Trophoblast cell (in vitro differentiated cells and primary cell): ENCODE measurements around the gene FBXO39. TPM values are rescaled to one million over a fixed set of nuclear protein-coding genes. Genes with fewer than 3 reads are reported as not detected.
"Not testable (repeated sequence)": the region's sequence is repeated elsewhere in the genome, so short reads cannot be mapped to it uniquely, and the experiment has no call there.

Source experiments
- DNase-seq, 2 donors: peaks; one replicate each; pipeline ENCODE4 v3.0.0-alpha.2; 2016
- H2AFZ ChIP-seq: 2 replicates; pipeline ENCODE4 v1.6.1; 2013; ENCODE audit warnings: low read length, moderate library complexity, mild to moderate bottlenecking; ENCODE audit not compliant: insufficient read depth, poor library complexity
- H2AK5ac ChIP-seq: 2 replicates; pipeline ENCODE4 v1.6.1; 2013; ENCODE audit warnings: mild to moderate bottlenecking, low read length
- H2BK120ac ChIP-seq: 2 replicates; pipeline ENCODE4 v1.6.1; 2013; ENCODE audit warnings: low read length, mild to moderate bottlenecking, moderate library complexity; ENCODE audit not compliant: insufficient read depth, poor library complexity
- H2BK12ac ChIP-seq: 2 replicates; pipeline ENCODE4 v1.6.1; 2013; ENCODE audit warnings: mild to moderate bottlenecking, low read length, moderate library complexity
- H2BK5ac ChIP-seq: 2 replicates; pipeline ENCODE4 v1.6.1; 2013; ENCODE audit warnings: low read length, low read depth, moderate library complexity, mild to moderate bottlenecking; ENCODE audit not compliant: poor library complexity
- H3K14ac ChIP-seq: 2 replicates; pipeline ENCODE4 v1.6.1; 2013; ENCODE audit warnings: mild to moderate bottlenecking, low read length
- H3K18ac ChIP-seq: 2 replicates; pipeline ENCODE4 v1.6.1; 2013; ENCODE audit warnings: mild to moderate bottlenecking, low read length
- H3K23ac ChIP-seq: 2 replicates; pipeline ENCODE4 v1.6.1; 2013; ENCODE audit warnings: low read length
- H3K27ac ChIP-seq: 2 replicates; pipeline ENCODE4 v1.5.1; 2013; ENCODE audit warnings: low read depth, mild to moderate bottlenecking, inconsistent platforms, low read length, moderate library complexity
- H3K27me3 ChIP-seq: 2 replicates; pipeline ENCODE4 v1.6.1; 2013; ENCODE audit warnings: inconsistent platforms, mild to moderate bottlenecking, low read length, moderate library complexity; ENCODE audit not compliant: insufficient read depth
- H3K36me3 ChIP-seq, 2 experiments: 1 replicate in 1 of 2; 2 replicates in 1 of 2; pipeline ENCODE4 v1.6.1; 2013; ENCODE audit warnings: low read length in 2 of 2, mild to moderate bottlenecking in 2 of 2, moderate library complexity in 1 of 2; ENCODE audit not compliant: insufficient read depth in 2 of 2, control insufficient read depth in 1 of 2
- H3K4ac ChIP-seq: 2 replicates; pipeline ENCODE4 v1.6.1; 2013; ENCODE audit warnings: low read depth, mild to moderate bottlenecking, low read length, moderate library complexity
- H3K4me1 ChIP-seq, 2 experiments: 1 replicate in 1 of 2; 2 replicates in 1 of 2; pipeline ENCODE4 v1.6.1; 2013; ENCODE audit warnings: low read length in 2 of 2, mild to moderate bottlenecking in 2 of 2, moderate library complexity in 1 of 2; ENCODE audit not compliant: insufficient read depth in 2 of 2, control insufficient read depth in 1 of 2
- H3K4me2 ChIP-seq: 2 replicates; pipeline ENCODE4 v1.6.1; 2013; ENCODE audit warnings: inconsistent platforms, mild to moderate bottlenecking, low read length, moderate library complexity
- H3K4me3 ChIP-seq: 2 replicates; pipeline ENCODE4 v1.5.1; 2013; ENCODE audit warnings: mild to moderate bottlenecking, low read depth, low read length, inconsistent platforms
- H3K79me1 ChIP-seq: one replicate; pipeline ENCODE4 v1.6.1; 2013; ENCODE audit warnings: low read length
- H3K79me2 ChIP-seq: 2 replicates; pipeline ENCODE4 v1.6.1; 2013; ENCODE audit warnings: low read length, mild to moderate bottlenecking; ENCODE audit not compliant: control insufficient read depth, insufficient read depth, poor library complexity
- H3K9ac ChIP-seq: 2 replicates; pipeline ENCODE4 v1.6.1; 2013; ENCODE audit warnings: mild to moderate bottlenecking, low read length
- H3K9me3 ChIP-seq: 2 replicates; pipeline ENCODE4 v1.6.1; 2013; ENCODE audit warnings: low read depth, mild to moderate bottlenecking, control low read depth, inconsistent platforms, low read length; ENCODE audit not compliant: insufficient read depth
- H4K12ac ChIP-seq: 2 replicates; pipeline ENCODE4 v1.6.1; 2013; ENCODE audit warnings: low read depth, mild to moderate bottlenecking, low read length, moderate library complexity
- H4K8ac ChIP-seq: 2 replicates; pipeline ENCODE4 v1.6.1; 2013; ENCODE audit warnings: low read depth, mild to moderate bottlenecking, low read length, moderate library complexity
- H4K91ac ChIP-seq: one replicate; pipeline ENCODE4 v1.6.1; 2013; ENCODE audit warnings: low read depth, mild to moderate bottlenecking, low read length, moderate library complexity
- WGBS: extraction: QIAGEN DNeasy Blood & Tissue Kit; methylation state at CpG from one replicate; pipeline ENCODE4 v1.1.7; 2013; ENCODE audit warnings: missing lambda C conversion rate; ENCODE audit not compliant: insufficient read length, insufficient coverage; ENCODE audit errors: extremely low coverage; 5-methylcytosine and 5-hydroxymethylcytosine counted together
- polyA plus RNA-seq: library from polyadenylated mRNA; stranded (reverse); fragments of 200-250 nt; gene quantifications from 2 replicates; pipeline ENCODE4 v1.2.3, GENCODE V29; 2013

FBXO39 gene
- not detected in 2 replicates for polyA plus RNA-seq

GRCh38 chr17:6775871-6776405, at the start of gene FBXO39:
TSS of gene FBXO39 (plus strand) at chr17:6776215. CDS start at chr17:6779869, 3,654 bp downstream.
- no peak within 1 kb of the TSS for H3K4me3 ChIP-seq
- H3K27me3 ChIP-seq, result peaks cover 15% of the 10 kb centered on the region
- H3K4ac ChIP-seq, result no peak within 1 kb of the TSS
- H3K4me2 ChIP-seq, result peak within 1 kb of the TSS; percentile 49
- no peak within 1 kb of the TSS for H3K23ac ChIP-seq
- peaks cover 0 to 5% of the 10 kb centered on the region in 2 experiments for H3K4me1 ChIP-seq
- H4K8ac ChIP-seq, result no peak within 1 kb of the TSS
- H3K18ac ChIP-seq, result no peak within 1 kb of the TSS
- no peak within 1 kb of the TSS for H4K91ac ChIP-seq
- no peaks in the 10 kb centered on the region for H3K36me3 ChIP-seq
- no peak within 1 kb of the TSS for H2AK5ac ChIP-seq
- H3K79me1 ChIP-seq, result no peaks in the 10 kb centered on the region
- WGBS, result no CpG with 5 or more reads among the region's 49 CpGs
- no peaks in the 10 kb centered on the region for H3K79me2 ChIP-seq
- peaks cover 10% of the 10 kb centered on the region for H3K9me3 ChIP-seq
- no peak within 1 kb of the TSS for H3K9ac ChIP-seq
- H2AFZ ChIP-seq, result peak within 1 kb of the TSS; percentile 17
- no peak within 1 kb of the TSS for H3K14ac ChIP-seq
- no peak within 1 kb of the TSS for H2BK5ac ChIP-seq
- no peak for DNase-seq
- H4K12ac ChIP-seq, result no peak within 1 kb of the TSS
- no peak within 1 kb of the TSS for H2BK120ac ChIP-seq
- H2BK12ac ChIP-seq, result no peak within 1 kb of the TSS
- no peak within 1 kb of the TSS for H3K27ac ChIP-seq

DNA sequence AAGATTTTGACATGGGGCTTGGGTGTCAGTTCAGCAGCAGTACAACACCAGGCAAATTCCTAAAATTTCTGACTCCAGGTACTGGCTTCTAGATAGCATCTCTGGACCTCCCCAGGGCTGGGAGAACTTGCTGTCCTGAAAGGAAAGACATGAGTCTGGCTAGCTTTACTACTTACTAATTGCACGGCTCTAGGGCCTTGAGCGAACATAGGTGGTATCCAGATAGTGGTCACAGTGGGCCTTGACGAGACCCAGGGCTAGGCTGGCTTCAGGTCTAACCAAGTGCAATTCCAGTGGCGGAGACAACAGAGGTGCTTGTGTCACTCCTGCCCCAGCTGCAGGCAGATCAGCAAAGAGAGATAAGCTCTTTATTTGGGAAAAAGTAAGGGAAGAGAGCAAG, 46.5 kb upstream of the FBXO39 start:
- no peak overlapping the region for H4K91ac ChIP-seq
- H3K27me3 ChIP-seq, result no peaks in the 10 kb centered on the region
- no peak overlapping the region for H2BK120ac ChIP-seq
- no peak overlapping the region for H3K4me2 ChIP-seq
- no peak overlapping the region for H3K23ac ChIP-seq
- H3K4me1 ChIP-seq, result peaks cover 4 to 10% of the 10 kb centered on the region in 2 experiments
- H3K79me2 ChIP-seq, result no peaks in the 10 kb centered on the region
- no peak overlapping the region for H2BK12ac ChIP-seq
- no peak overlapping the region for H2BK5ac ChIP-seq
- WGBS, result no CpG with 5 or more reads among the region's 4 CpGs
- H3K36me3 ChIP-seq, result no peaks in the 10 kb centered on the region
- H3K4ac ChIP-seq, result no peak overlapping the region
- H3K9ac ChIP-seq, result no peak overlapping the region
- H3K14ac ChIP-seq, result no peak overlapping the region
- no peak overlapping the region for H4K8ac ChIP-seq
- no peak overlapping the region for H3K18ac ChIP-seq
- H3K79me1 ChIP-seq, result no peaks in the 10 kb centered on the region
- peak; percentile 4 to 60 for DNase-seq
- no peak overlapping the region for H2AK5ac ChIP-seq
- H3K9me3 ChIP-seq, result no peaks in the 10 kb centered on the region
- no peak overlapping the region for H3K27ac ChIP-seq
- no peak overlapping the region for H3K4me3 ChIP-seq
- H2AFZ ChIP-seq, result no peak overlapping the region
- H4K12ac ChIP-seq, result no peak overlapping the region

GRCh38 chr17:6746665-6747064, 29.4 kb upstream of the FBXO39 start:
- not testable (repeated sequence) for DNase-seq, H4K91ac ChIP-seq
- no CpG with 5 or more reads among the region's 6 CpGs for WGBS

GRCh38 chr17:6748617-6749016, 27.4 kb upstream of the FBXO39 start:
- no peak for DNase-seq
- no peak overlapping the region for H3K9ac ChIP-seq
- no peaks in the 10 kb centered on the region for H3K27me3 ChIP-seq
- no peak overlapping the region for H4K12ac ChIP-seq
- no peak overlapping the region for H3K27ac ChIP-seq
- no peak overlapping the region for H2BK12ac ChIP-seq
- peaks cover 2% of the 10 kb centered on the region for H3K79me2 ChIP-seq
- no peak overlapping the region for H4K8ac ChIP-seq
- no peak overlapping the region for H3K4ac ChIP-seq
- H3K4me2 ChIP-seq, result no peak overlapping the region
- no peaks in the 10 kb centered on the region for H3K36me3 ChIP-seq
- H3K18ac ChIP-seq, result no peak overlapping the region
- H3K14ac ChIP-seq, result no peak overlapping the region
- no peak overlapping the region for H3K4me3 ChIP-seq
- H2AK5ac ChIP-seq, result no peak overlapping the region
- no peaks in the 10 kb centered on the region for H3K9me3 ChIP-seq
- no peak overlapping the region for H3K23ac ChIP-seq
- H2BK120ac ChIP-seq, result no peak overlapping the region
- peaks cover 13% of the 10 kb centered on the region for H3K79me1 ChIP-seq
- no peak overlapping the region for H2BK5ac ChIP-seq
- peaks cover 6 to 12% of the 10 kb centered on the region in 2 experiments for H3K4me1 ChIP-seq
- no peak overlapping the region for H4K91ac ChIP-seq
- no peak overlapping the region for H2AFZ ChIP-seq

More at GRCh38 chr17:6746665-6747064, 29.4 kb upstream of the FBXO39 start:
- H3K9ac ChIP-seq, H3K36me3 ChIP-seq, H2BK12ac ChIP-seq, H4K8ac ChIP-seq, H3K4me3 ChIP-seq, H3K23ac ChIP-seq, H3K9me3 ChIP-seq, H3K27ac ChIP-seq, H3K4me1 ChIP-seq, H4K12ac ChIP-seq, H3K14ac ChIP-seq, H2BK5ac ChIP-seq, H2AK5ac ChIP-seq, H2AFZ ChIP-seq, H2BK120ac ChIP-seq, H3K79me2 ChIP-seq, H3K4ac ChIP-seq, H3K79me1 ChIP-seq, H3K4me2 ChIP-seq, H3K27me3 ChIP-seq, H3K18ac ChIP-seq: not testable (repeated sequence)
